Tibial artery (tissue), 4 donors: ENCODE results near the gene LRIG1.

Experiments
- DNase-seq, 2 donors: peaks; one replicate each; pipeline ENCODE4 v3.0.0-alpha.2; 2019
- H3K27ac ChIP-seq, 2 donors: fragments of 200-600 bp; sonication (generic) in 1 of 2; 1 replicate in 1 of 2; 2 replicates in 1 of 2; pipeline ENCODE4 v1.5.1; 2018 to 2019; ENCODE audit warnings: mild to moderate bottlenecking in 1 of 2
- H3K27me3 ChIP-seq, 2 donors: fragments of 200-600 bp; sonication (generic) in 1 of 2; one replicate each; pipeline versions ENCODE4 v1.5.1 to v1.6.0; 2016 to 2019
- H3K36me3 ChIP-seq, 3 donors: fragments of 200-600 bp; sonication (generic) in 2 of 3; one replicate each; pipeline ENCODE4 v1.5.1; 2016 to 2019; ENCODE audit warnings: mild to moderate bottlenecking in 2 of 3
- H3K4me1 ChIP-seq, 4 donors: fragments of 200-600 bp; sonication (generic) in 2 of 4; 1 replicate in 3 of 4; 2 replicates in 1 of 4; pipeline ENCODE4 v1.5.1; 2016 to 2019
- H3K4me3 ChIP-seq, 2 donors: fragments of 200-600 bp; sonication (generic) in 1 of 2; 1 replicate in 1 of 2; 2 replicates in 1 of 2; pipeline ENCODE4 v1.5.1; 2018 to 2019; ENCODE audit warnings: mild to moderate bottlenecking in 2 of 2
- H3K9me3 ChIP-seq, 3 donors: fragments of 200-600 bp; sonication (generic) in 1 of 3; one replicate each; pipeline ENCODE4 v1.5.1; 2016 to 2019
- CTCF ChIP-seq, 2 experiments: fragments of 200-600 bp in 1 of 2; fragments of 450-650 bp in 1 of 2; IDR thresholded peaks; one replicate each; pipeline ENCODE4 v1.5.1; 2017 to 2019; ENCODE audit warnings: antibody characterized with exemption in 2 of 2, mild to moderate bottlenecking in 1 of 2, moderate library complexity in 1 of 2
- intact Hi-C: fragments of 100-400 bp; cut with DNase I; formaldehyde crosslinking; loops from one replicate; pipeline ENCODE4 v1.15.0; 2023; ENCODE audit warnings: low total_unique reads

The LRIG1 gene

DNA sequence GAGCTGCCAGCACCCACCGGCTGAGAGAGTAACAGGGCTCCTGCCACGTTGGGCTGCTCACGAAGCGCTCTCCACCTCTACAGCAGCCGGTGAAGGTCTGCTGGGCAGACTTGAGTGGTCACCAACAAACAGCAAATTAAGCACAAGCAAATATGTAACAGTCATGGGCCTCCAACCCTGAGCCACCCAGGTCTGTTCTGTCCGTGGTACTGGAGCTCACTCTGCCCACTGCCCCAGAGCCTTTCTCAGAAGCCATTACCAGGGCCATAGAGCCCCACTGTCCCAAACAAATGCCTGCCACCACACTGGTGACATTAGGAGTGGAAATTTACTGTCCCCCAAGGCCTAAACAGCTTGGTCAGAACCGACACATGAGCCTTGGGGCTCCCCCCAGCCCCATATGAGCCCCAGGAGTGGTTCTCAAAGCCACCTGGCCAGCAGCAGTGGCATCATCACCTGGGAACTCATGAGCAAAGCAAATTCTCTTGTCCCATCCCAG, 56.6 kb downstream of the LRIG1 start:
- no peak overlapping the region for H3K4me3 ChIP-seq
- H3K4me1 ChIP-seq = peaks cover 0 to 64% (median 48%) of the 10 kb centered on the region in 4 donors
- no peaks in the 10 kb centered on the region for H3K9me3 ChIP-seq
- DNase-seq = no peak
- peaks cover 0 to 5% (median 0%) of the 10 kb centered on the region in 3 donors for H3K36me3 ChIP-seq
- intact Hi-C loops = no loop called here
- peak overlapping the region; percentile 66 to 70 for H3K27ac ChIP-seq
- no peak for TF ChIP-seq CTCF (IDR thresholded peaks at IDR 0.05)
- no peaks in the 10 kb centered on the region for H3K27me3 ChIP-seq

DNA sequence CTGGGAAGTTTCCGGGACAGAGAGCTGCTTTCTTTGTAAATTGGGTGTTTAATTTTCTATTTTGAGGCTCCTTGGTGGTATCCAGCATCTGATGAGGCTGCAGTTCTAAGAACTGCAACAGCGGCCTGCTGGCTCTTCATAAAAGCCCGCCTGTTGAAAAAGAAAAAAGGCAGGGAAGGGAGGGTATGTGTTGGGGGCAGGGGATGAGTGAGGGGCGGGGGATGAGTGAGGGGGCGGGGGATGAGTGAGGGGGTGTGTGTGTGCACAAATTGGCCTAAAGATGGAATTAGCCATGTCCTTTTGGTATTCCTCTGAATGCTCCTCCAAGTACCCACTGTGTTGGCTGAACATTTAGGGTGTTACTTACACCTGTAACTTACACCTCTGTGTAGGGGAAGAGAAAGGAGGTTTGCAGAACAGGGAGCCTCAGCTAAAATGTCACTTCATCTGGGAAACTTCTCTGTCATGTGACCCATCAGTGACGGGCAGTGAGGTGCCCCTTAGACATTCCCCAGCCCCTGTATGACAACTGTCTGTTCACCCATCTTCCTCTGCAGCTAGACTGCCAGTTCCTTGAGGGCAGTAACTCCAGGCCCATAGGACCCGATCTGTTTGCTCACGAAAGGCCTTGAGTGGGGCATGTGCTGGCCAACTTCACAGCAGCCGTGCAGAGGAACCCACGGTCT, 57.6 kb downstream of the LRIG1 start:
- Histone ChIP-seq H3K27me3 (no peaks in the 10 kb centered on the region), H3K4me1 (peaks cover 0 to 58% (median 42%) of the 10 kb centered on the region in 4 donors), H3K27ac (peak overlapping the region; percentile 66 to 70), H3K9me3 (no peaks in the 10 kb centered on the region), H3K36me3 (peaks cover 0 to 5% (median 0%) of the 10 kb centered on the region in 3 donors), H3K4me3 (peak overlapping the region in 1 of 2 donors; percentile 17)
- DNase-seq = no peak
- intact Hi-C loops = no loop called here
- TF ChIP-seq CTCF (IDR thresholded peaks at IDR 0.05) = no peak

GRCh38 chr3:66442254-66443117, 58.3 kb downstream of the LRIG1 start:
- Histone ChIP-seq H3K27ac (peak overlapping the region; percentile 66 to 70), H3K4me1 (peaks cover 0 to 62% (median 42%) of the 10 kb centered on the region in 4 donors), H3K36me3 (peaks cover 0 to 5% (median 0%) of the 10 kb centered on the region in 3 donors), H3K4me3 (peak overlapping the region; percentile 14 to 17), H3K9me3 (no peaks in the 10 kb centered on the region), H3K27me3 (no peaks in the 10 kb centered on the region)
- TF ChIP-seq CTCF (IDR thresholded peaks at IDR 0.05) = no peak
- peak; percentile 79 to 83 for DNase-seq
- intact Hi-C loops = no loop called here

- Histone ChIP-seq H3K36me3 (no peaks in the 10 kb centered on the region), H3K27me3 (no peaks in the 10 kb centered on the region), H3K27ac (peak overlapping the region; percentile 66 to 70), H3K4me1 (peaks cover 0 to 69% (median 44%) of the 10 kb centered on the region in 4 donors), H3K4me3 (no peak overlapping the region), H3K9me3 (no peaks in the 10 kb centered on the region)
- intact Hi-C loops = no loop called here
- TF ChIP-seq CTCF (IDR thresholded peaks at IDR 0.05) = no peak
- no peak for DNase-seq
Observed at GRCh38 chr3:66441692-66442091, 59.1 kb downstream of the LRIG1 start.

GRCh38 chr3:66441129-66441528, 59.7 kb downstream of the LRIG1 start:
- peak overlapping the region; percentile 66 to 70 for H3K27ac ChIP-seq
- peaks cover 0 to 74% (median 47%) of the 10 kb centered on the region in 4 donors for H3K4me1 ChIP-seq
- no peak for DNase-seq
- no peak overlapping the region for H3K4me3 ChIP-seq
- no peak for TF ChIP-seq CTCF (IDR thresholded peaks at IDR 0.05)
- H3K36me3 ChIP-seq = no peaks in the 10 kb centered on the region
- H3K9me3 ChIP-seq = no peaks in the 10 kb centered on the region
- intact Hi-C loops = no loop called here
- no peaks in the 10 kb centered on the region for H3K27me3 ChIP-seq
